ENCODE measurements around the gene STT3B. TPM values are rescaled to one million over a fixed set of nuclear protein-coding genes. Genes with fewer than 3 reads are reported as not detected.

STT3B gene
- total RNA-seq, 1 donor from 2014 or later, result 110 TPM

- no peak for TF ChIP-seq CTCF (IDR thresholded peaks at IDR 0.05; ENCODE audit: insufficient read depth, low read length, poor library complexity, severe bottlenecking)
- Histone ChIP-seq H3K4me3 (ENCODE audit: low read depth, low read length) (no peak overlapping the region), H3K36me3 (ENCODE audit: control insufficient read depth, insufficient read depth, low read length) (no peaks in the 10 kb centered on the region), H3K27me3 (ENCODE audit: control insufficient read depth, insufficient read depth, low read length) (no peaks in the 10 kb centered on the region)
- no peak for DNase-seq (ENCODE audit: low read depth)
Observed at GRCh38 chr3:31552103-31552502, 19.4 kb downstream of the STT3B start.

GRCh38 chr3:31553258-31553657 is 20.5 kb downstream of the STT3B start:
- TF ChIP-seq CTCF (IDR thresholded peaks at IDR 0.05; ENCODE audit: insufficient read depth, low read length, poor library complexity, severe bottlenecking), result no peak
- DNase-seq (ENCODE audit: low read depth), result no peak
- Histone ChIP-seq H3K36me3 (ENCODE audit: control insufficient read depth, insufficient read depth, low read length) (no peaks in the 10 kb centered on the region), H3K27me3 (ENCODE audit: control insufficient read depth, insufficient read depth, low read length) (no peaks in the 10 kb centered on the region), H3K4me3 (ENCODE audit: low read depth, low read length) (no peak overlapping the region)

GRCh38 chr3:31555204-31555603 is 22.5 kb downstream of the STT3B start:
- no peak for DNase-seq (ENCODE audit: low read depth)
- Histone ChIP-seq H3K4me3 (ENCODE audit: low read depth, low read length) (no peak overlapping the region), H3K27me3 (ENCODE audit: control insufficient read depth, insufficient read depth, low read length) (no peaks in the 10 kb centered on the region), H3K36me3 (ENCODE audit: control insufficient read depth, insufficient read depth, low read length) (no peaks in the 10 kb centered on the region)
- TF ChIP-seq CTCF (IDR thresholded peaks at IDR 0.05; ENCODE audit: insufficient read depth, low read length, poor library complexity, severe bottlenecking), result no peak

GRCh38 chr3:31559872-31560534 is 27.3 kb downstream of the STT3B start:
- no peak for DNase-seq (ENCODE audit: low read depth)
- TF ChIP-seq CTCF (IDR thresholded peaks at IDR 0.05; ENCODE audit: insufficient read depth, low read length, poor library complexity, severe bottlenecking), result no peak
- no peaks in the 10 kb centered on the region for H3K27me3 ChIP-seq (ENCODE audit: control insufficient read depth, insufficient read depth, low read length)
- H3K4me3 ChIP-seq (ENCODE audit: low read depth, low read length), result no peak overlapping the region
- no peaks in the 10 kb centered on the region for H3K36me3 ChIP-seq (ENCODE audit: control insufficient read depth, insufficient read depth, low read length)

GRCh38 chr3:31561891-31562290 is 29.2 kb downstream of the STT3B start:
- Histone ChIP-seq H3K36me3 (ENCODE audit: control insufficient read depth, insufficient read depth, low read length) (no peaks in the 10 kb centered on the region), H3K27me3 (ENCODE audit: control insufficient read depth, insufficient read depth, low read length) (no peaks in the 10 kb centered on the region), H3K4me3 (ENCODE audit: low read depth, low read length) (no peak overlapping the region)
- DNase-seq (ENCODE audit: low read depth), result no peak
- no peak for TF ChIP-seq CTCF (IDR thresholded peaks at IDR 0.05; ENCODE audit: insufficient read depth, low read length, poor library complexity, severe bottlenecking)

GRCh38 chr3:31562525-31562924 is 29.8 kb downstream of the STT3B start:
- TF ChIP-seq CTCF (IDR thresholded peaks at IDR 0.05; ENCODE audit: insufficient read depth, low read length, poor library complexity, severe bottlenecking), result no peak
- H3K27me3 ChIP-seq (ENCODE audit: control insufficient read depth, insufficient read depth, low read length), result no peaks in the 10 kb centered on the region
- H3K4me3 ChIP-seq (ENCODE audit: low read depth, low read length), result no peak overlapping the region
- H3K36me3 ChIP-seq (ENCODE audit: control insufficient read depth, insufficient read depth, low read length), result no peaks in the 10 kb centered on the region
- no peak for DNase-seq (ENCODE audit: low read depth)
